ENCODE measurements around the gene GRIN2A. TPM values are rescaled to one million over a fixed set of nuclear protein-coding genes. Genes with fewer than 3 reads are reported as not detected.

The GRIN2A gene
- total and polyA plus RNA-seq, 5 donors from 2014 or later: not detected

DNA sequence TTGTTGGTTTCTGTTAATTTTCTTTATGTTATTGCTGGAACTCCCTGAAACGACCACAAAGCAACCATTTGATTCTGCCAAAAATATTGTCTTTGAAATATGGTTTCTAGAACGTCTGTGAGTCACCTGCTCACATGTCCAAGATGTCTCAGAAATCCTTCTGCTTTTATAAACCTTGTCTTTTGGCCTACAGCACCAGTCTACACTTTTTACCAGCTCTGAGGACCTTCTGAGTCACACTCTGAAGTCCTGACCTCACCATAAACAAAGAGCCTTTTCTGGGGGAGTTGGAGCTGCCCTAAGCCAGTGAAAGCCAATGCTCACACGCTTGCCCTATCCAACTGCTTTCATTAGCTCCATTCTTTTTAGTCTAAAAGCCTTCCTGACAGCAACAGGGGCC is 55.5 kb downstream of the GRIN2A start:
- Histone ChIP-seq H3K9me3 (ENCODE audit: control insufficient read depth in 2 of 2, low read length in 2 of 2) (no peaks in the 10 kb centered on the region), H3K27ac (ENCODE audit: insufficient read depth, low read length, poor library complexity, severe bottlenecking) (no peak overlapping the region), H3K4me1 (ENCODE audit: control insufficient read depth, insufficient read depth, low read length, poor library complexity, severe bottlenecking) (no peaks in the 10 kb centered on the region), H3K4me3 (ENCODE audit: low read depth, low read length) (no peak overlapping the region), H3K36me3 (ENCODE audit: control insufficient read depth, insufficient read depth, low read length) (no peaks in the 10 kb centered on the region), H3K27me3 (ENCODE audit: control insufficient read depth, insufficient read depth, low read length) (no peaks in the 10 kb centered on the region)
- ATAC-seq (ENCODE audit: low read depth in 2 of 2): no peak
- H3K4me3 Mint-ChIP-seq: no peak overlapping the region
- H3K27me3 Mint-ChIP-seq: no peaks in the 10 kb centered on the region
- peaks cover 0 to 5% (median 0%) of the 10 kb centered on the region in 7 donors for H3K9me3 Mint-ChIP-seq
- no peak overlapping the region for H3K27ac Mint-ChIP-seq
- H3K36me3 Mint-ChIP-seq: no peaks in the 10 kb centered on the region
- no peaks in the 10 kb centered on the region for H3K4me1 Mint-ChIP-seq
- no peak for DNase-seq

DNA sequence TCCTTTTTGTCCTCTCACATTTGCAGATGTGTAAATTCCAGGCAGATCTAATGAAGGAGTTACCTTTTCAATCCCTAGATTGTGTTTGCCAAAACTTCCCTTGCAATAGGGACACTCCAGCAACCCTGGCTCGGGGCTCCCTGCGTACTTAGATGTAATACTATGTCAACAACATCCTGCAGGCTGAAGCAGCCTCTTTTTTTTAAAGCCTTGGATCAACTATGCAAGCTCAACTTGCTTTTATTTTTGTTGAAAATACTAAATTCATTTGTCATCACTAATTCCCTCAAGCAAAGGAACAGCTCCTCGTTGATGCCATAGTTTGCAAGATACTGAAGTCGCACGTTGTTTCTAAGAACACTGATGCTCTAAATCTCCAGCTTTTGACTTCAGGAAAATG is 59.1 kb downstream of the GRIN2A start:
- no peaks in the 10 kb centered on the region for H3K27me3 ChIP-seq (ENCODE audit: control insufficient read depth, insufficient read depth, low read length)
- no peak overlapping the region for H3K27ac ChIP-seq (ENCODE audit: insufficient read depth, low read length, poor library complexity, severe bottlenecking)
- Mint-ChIP-seq H3K36me3 (no peaks in the 10 kb centered on the region), H3K9me3 (peaks cover 0 to 4% (median 0%) of the 10 kb centered on the region in 7 donors), H3K27ac (no peak overlapping the region), H3K4me3 (no peak overlapping the region), H3K4me1 (no peaks in the 10 kb centered on the region), H3K27me3 (no peaks in the 10 kb centered on the region)
- no peaks in the 10 kb centered on the region for H3K4me1 ChIP-seq (ENCODE audit: control insufficient read depth, insufficient read depth, low read length, poor library complexity, severe bottlenecking)
- DNase-seq: no peak
- H3K9me3 ChIP-seq (ENCODE audit: control insufficient read depth in 2 of 2, low read length in 2 of 2): no peaks in the 10 kb centered on the region
- H3K36me3 ChIP-seq (ENCODE audit: control insufficient read depth, insufficient read depth, low read length): no peaks in the 10 kb centered on the region
- ATAC-seq (ENCODE audit: low read depth in 2 of 2): no peak
- H3K4me3 ChIP-seq (ENCODE audit: low read depth, low read length): no peak overlapping the region

DNA sequence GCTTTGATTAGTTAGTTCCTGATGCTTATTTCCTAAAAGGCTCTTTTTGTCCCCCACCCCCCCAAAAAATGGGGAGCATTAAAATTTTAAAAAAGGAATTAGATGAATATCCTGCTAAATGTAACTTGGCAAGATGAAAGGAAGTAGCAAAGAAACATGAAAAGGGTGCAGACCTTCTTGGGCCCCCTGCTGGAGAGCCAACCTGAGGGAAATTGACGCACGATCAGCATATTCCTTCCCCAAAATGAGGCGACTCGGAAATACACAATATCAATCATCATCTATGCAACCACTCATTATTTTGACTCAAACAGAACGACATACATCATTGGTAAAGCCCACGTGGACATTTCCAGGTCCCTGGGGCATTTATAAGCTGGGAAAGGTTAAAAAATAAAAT is 59.7 kb downstream of the GRIN2A start:
- Histone ChIP-seq H3K4me1 (ENCODE audit: control insufficient read depth, insufficient read depth, low read length, poor library complexity, severe bottlenecking) (no peaks in the 10 kb centered on the region), H3K4me3 (ENCODE audit: low read depth, low read length) (no peak overlapping the region), H3K27me3 (ENCODE audit: control insufficient read depth, insufficient read depth, low read length) (no peaks in the 10 kb centered on the region), H3K27ac (ENCODE audit: insufficient read depth, low read length, poor library complexity, severe bottlenecking) (no peak overlapping the region), H3K36me3 (ENCODE audit: control insufficient read depth, insufficient read depth, low read length) (no peaks in the 10 kb centered on the region), H3K9me3 (ENCODE audit: control insufficient read depth in 2 of 2, low read length in 2 of 2) (no peaks in the 10 kb centered on the region)
- no peaks in the 10 kb centered on the region for H3K4me1 Mint-ChIP-seq
- H3K9me3 Mint-ChIP-seq: peaks cover 0 to 4% (median 0%) of the 10 kb centered on the region in 7 donors
- H3K27me3 Mint-ChIP-seq: no peaks in the 10 kb centered on the region
- no peak overlapping the region for H3K27ac Mint-ChIP-seq
- ATAC-seq (ENCODE audit: low read depth in 2 of 2) (no peak), DNase-seq (no peak)
- no peak overlapping the region for H3K4me3 Mint-ChIP-seq
- H3K36me3 Mint-ChIP-seq: no peaks in the 10 kb centered on the region

GRCh38 chr16:10121897-10122425 is 60.3 kb downstream of the GRIN2A start:
- H3K9me3 ChIP-seq (ENCODE audit: control insufficient read depth in 2 of 2, low read length in 2 of 2): no peaks in the 10 kb centered on the region
- Mint-ChIP-seq H3K36me3 (no peaks in the 10 kb centered on the region), H3K27ac (no peak overlapping the region), H3K9me3 (peaks cover 0 to 4% (median 0%) of the 10 kb centered on the region in 7 donors), H3K4me3 (no peak overlapping the region), H3K4me1 (no peaks in the 10 kb centered on the region), H3K27me3 (no peaks in the 10 kb centered on the region)
- no peaks in the 10 kb centered on the region for H3K27me3 ChIP-seq (ENCODE audit: control insufficient read depth, insufficient read depth, low read length)
- DNase-seq (no peak), ATAC-seq (ENCODE audit: low read depth in 2 of 2) (no peak)
- H3K36me3 ChIP-seq (ENCODE audit: control insufficient read depth, insufficient read depth, low read length): no peaks in the 10 kb centered on the region
- no peak overlapping the region for H3K4me3 ChIP-seq (ENCODE audit: low read depth, low read length)
- H3K27ac ChIP-seq (ENCODE audit: insufficient read depth, low read length, poor library complexity, severe bottlenecking): no peak overlapping the region
- no peaks in the 10 kb centered on the region for H3K4me1 ChIP-seq (ENCODE audit: control insufficient read depth, insufficient read depth, low read length, poor library complexity, severe bottlenecking)

GRCh38 chr16:10121491-10121890 is 60.7 kb downstream of the GRIN2A start:
- Histone ChIP-seq H3K4me1 (ENCODE audit: control insufficient read depth, insufficient read depth, low read length, poor library complexity, severe bottlenecking) (no peaks in the 10 kb centered on the region), H3K4me3 (ENCODE audit: low read depth, low read length) (no peak overlapping the region), H3K36me3 (ENCODE audit: control insufficient read depth, insufficient read depth, low read length) (no peaks in the 10 kb centered on the region), H3K9me3 (ENCODE audit: control insufficient read depth in 2 of 2, low read length in 2 of 2) (no peaks in the 10 kb centered on the region), H3K27me3 (ENCODE audit: control insufficient read depth, insufficient read depth, low read length) (no peaks in the 10 kb centered on the region), H3K27ac (ENCODE audit: insufficient read depth, low read length, poor library complexity, severe bottlenecking) (no peak overlapping the region)
- H3K27me3 Mint-ChIP-seq: no peaks in the 10 kb centered on the region
- H3K9me3 Mint-ChIP-seq: peaks cover 0 to 4% (median 0%) of the 10 kb centered on the region in 7 donors
- H3K4me1 Mint-ChIP-seq: no peaks in the 10 kb centered on the region
- DNase-seq (no peak), ATAC-seq (ENCODE audit: low read depth in 2 of 2) (no peak)
- H3K4me3 Mint-ChIP-seq: no peak overlapping the region
- H3K27ac Mint-ChIP-seq: no peak overlapping the region
- H3K36me3 Mint-ChIP-seq: no peaks in the 10 kb centered on the region

GRCh38 chr16:10120953-10121352 is 61.3 kb downstream of the GRIN2A start:
- Mint-ChIP-seq H3K36me3 (no peaks in the 10 kb centered on the region), H3K27ac (no peak overlapping the region), H3K9me3 (peaks cover 0 to 3% (median 0%) of the 10 kb centered on the region in 7 donors), H3K27me3 (no peaks in the 10 kb centered on the region), H3K4me1 (no peaks in the 10 kb centered on the region), H3K4me3 (no peak overlapping the region)
- no peaks in the 10 kb centered on the region for H3K4me1 ChIP-seq (ENCODE audit: control insufficient read depth, insufficient read depth, low read length, poor library complexity, severe bottlenecking)
- no peak overlapping the region for H3K27ac ChIP-seq (ENCODE audit: insufficient read depth, low read length, poor library complexity, severe bottlenecking)
- H3K9me3 ChIP-seq (ENCODE audit: control insufficient read depth in 2 of 2, low read length in 2 of 2): no peaks in the 10 kb centered on the region
- H3K36me3 ChIP-seq (ENCODE audit: control insufficient read depth, insufficient read depth, low read length): no peaks in the 10 kb centered on the region
- no peaks in the 10 kb centered on the region for H3K27me3 ChIP-seq (ENCODE audit: control insufficient read depth, insufficient read depth, low read length)
- H3K4me3 ChIP-seq (ENCODE audit: low read depth, low read length): no peak overlapping the region
- ATAC-seq (ENCODE audit: low read depth in 2 of 2) (no peak), DNase-seq (no peak)

DNA sequence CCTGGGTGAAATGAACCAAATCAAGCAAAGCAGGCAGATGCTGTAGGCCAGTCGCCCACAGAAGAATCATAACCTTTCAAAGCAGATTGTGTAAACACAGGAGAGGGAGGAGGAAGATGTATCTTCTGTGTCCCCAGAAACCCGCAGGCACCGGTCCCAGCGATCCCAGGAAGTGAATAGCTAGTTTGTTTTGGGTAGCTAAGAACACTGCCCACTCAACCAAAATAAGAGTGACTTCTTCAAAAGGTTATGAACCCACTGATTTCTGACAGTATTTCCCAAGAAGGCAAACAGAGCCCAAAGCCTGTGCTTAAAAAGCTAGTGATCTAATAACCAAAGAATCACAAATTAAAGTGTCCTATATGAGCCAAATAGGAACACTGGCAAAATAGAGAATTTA is 67.8 kb downstream of the GRIN2A start:
- H3K4me1 Mint-ChIP-seq: no peaks in the 10 kb centered on the region
- H3K27me3 ChIP-seq (ENCODE audit: control insufficient read depth, insufficient read depth, low read length): no peaks in the 10 kb centered on the region
- H3K9me3 ChIP-seq (ENCODE audit: control insufficient read depth in 2 of 2, low read length in 2 of 2): no peaks in the 10 kb centered on the region
- H3K4me1 ChIP-seq (ENCODE audit: control insufficient read depth, insufficient read depth, low read length, poor library complexity, severe bottlenecking): no peaks in the 10 kb centered on the region
- no peaks in the 10 kb centered on the region for H3K27me3 Mint-ChIP-seq
- H3K36me3 Mint-ChIP-seq: no peaks in the 10 kb centered on the region
- H3K36me3 ChIP-seq (ENCODE audit: control insufficient read depth, insufficient read depth, low read length): no peaks in the 10 kb centered on the region
- no peak overlapping the region for H3K27ac ChIP-seq (ENCODE audit: insufficient read depth, low read length, poor library complexity, severe bottlenecking)
- no peak overlapping the region for H3K27ac Mint-ChIP-seq
- no peak for DNase-seq
- no peak overlapping the region for H3K4me3 ChIP-seq (ENCODE audit: low read depth, low read length)
- no peak overlapping the region for H3K4me3 Mint-ChIP-seq
- H3K9me3 Mint-ChIP-seq: peaks cover 0 to 2% (median 0%) of the 10 kb centered on the region in 7 donors
- ATAC-seq (ENCODE audit: low read depth in 2 of 2): no peak

DNA sequence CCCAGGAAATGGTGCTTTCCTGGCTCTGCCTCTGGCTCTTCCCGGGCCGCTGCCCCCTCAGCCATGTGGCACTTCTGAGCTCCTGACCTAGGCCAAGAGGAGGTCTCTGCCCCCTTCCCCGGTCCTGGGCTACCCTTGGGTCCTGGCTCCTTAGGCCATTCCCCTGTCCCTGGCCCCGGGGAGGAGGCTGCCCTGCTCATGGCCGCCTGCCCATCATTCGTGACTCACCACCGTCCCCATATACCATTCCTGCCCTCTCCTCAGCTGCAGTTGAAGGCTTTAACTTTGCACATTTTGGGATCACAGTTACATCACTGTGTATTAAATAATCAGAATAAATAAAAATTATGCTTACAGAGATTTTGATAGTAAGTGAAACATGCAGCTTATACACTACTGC is 69.0 kb downstream of the GRIN2A start:
- Mint-ChIP-seq H3K4me3 (no peak overlapping the region), H3K9me3 (peaks cover 0 to 2% (median 0%) of the 10 kb centered on the region in 7 donors), H3K27me3 (no peaks in the 10 kb centered on the region), H3K36me3 (no peaks in the 10 kb centered on the region), H3K4me1 (no peaks in the 10 kb centered on the region), H3K27ac (no peak overlapping the region)
- H3K27ac ChIP-seq (ENCODE audit: insufficient read depth, low read length, poor library complexity, severe bottlenecking): no peak overlapping the region
- no peaks in the 10 kb centered on the region for H3K4me1 ChIP-seq (ENCODE audit: control insufficient read depth, insufficient read depth, low read length, poor library complexity, severe bottlenecking)
- ATAC-seq (ENCODE audit: low read depth in 2 of 2): no peak
- H3K36me3 ChIP-seq (ENCODE audit: control insufficient read depth, insufficient read depth, low read length): no peaks in the 10 kb centered on the region
- no peaks in the 10 kb centered on the region for H3K9me3 ChIP-seq (ENCODE audit: control insufficient read depth in 2 of 2, low read length in 2 of 2)
- no peak for DNase-seq
- H3K27me3 ChIP-seq (ENCODE audit: control insufficient read depth, insufficient read depth, low read length): no peaks in the 10 kb centered on the region
- H3K4me3 ChIP-seq (ENCODE audit: low read depth, low read length): no peak overlapping the region
